Gastrocnemius medialis (tissue), 4 donors: ENCODE data around the gene CCDC178. TPM values are rescaled to one million over a fixed set of nuclear protein-coding genes. Genes with fewer than 3 reads are reported as not detected.

ENCODE experiments used
- ATAC-seq, 2 donors: fragments of 150-250 bp; one replicate each; pipeline ENCODE4 v1.9.1; 2016
- DNase-seq, 2 donors: peaks; one replicate each; pipeline ENCODE4 v3.0.0-alpha.2; 2019
- H3K27ac ChIP-seq, 4 donors: fragments of 200-600 bp; sonication (generic); 1 replicate in 1 of 4; 2 replicates in 3 of 4; pipeline ENCODE4 v1.5.1; 2016 to 2018; ENCODE audit warnings: mild to moderate bottlenecking in 2 of 4, moderate library complexity in 1 of 4
- H3K27me3 ChIP-seq, 3 donors: fragments of 200-600 bp; sonication (generic) in 2 of 3; 1 replicate in 1 of 3; 2 replicates in 2 of 3; pipeline versions ENCODE4 v1.5.1 to v1.6.0; 2016 to 2019; ENCODE audit warnings: mild to moderate bottlenecking in 1 of 3, moderate library complexity in 1 of 3
- H3K36me3 ChIP-seq, 2 donors: fragments of 200-600 bp; sonication (generic) in 1 of 2; one replicate each; pipeline ENCODE4 v1.5.1; 2017 to 2018
- H3K4me1 ChIP-seq, 2 donors: fragments of 200-600 bp; sonication (generic) in 1 of 2; one replicate each; pipeline ENCODE4 v1.5.1; 2016 to 2017; ENCODE audit warnings: mild to moderate bottlenecking in 2 of 2
- H3K4me3 ChIP-seq, 4 donors: fragments of 200-600 bp; sonication (generic) in 3 of 4; 1 replicate in 1 of 4; 2 replicates in 3 of 4; pipeline ENCODE4 v1.5.1; 2016 to 2019; ENCODE audit warnings: mild to moderate bottlenecking in 2 of 4
- H3K9me3 ChIP-seq, 3 donors: fragments of 200-600 bp; sonication (generic) in 2 of 3; 1 replicate in 1 of 3; 2 replicates in 2 of 3; pipeline ENCODE4 v1.5.1; 2016 to 2019
- POLR2A ChIP-seq, 2 donors: fragments of 450-650 bp; IDR thresholded peaks; one replicate each; pipeline ENCODE4 v1.6.1; 2017; ENCODE audit warnings: antibody characterized with exemption in 2 of 2, mild to moderate bottlenecking in 2 of 2, moderate library complexity in 2 of 2
- in situ Hi-C, 4 donors: fragments of 200-750 bp; cut with MboI; loops; one replicate each; pipeline versions ENCODE4 v1.15.0 to v1.8.0; 2017; ENCODE audit warnings: low sequenced_read_pairs in 4 of 4
- intact Hi-C: fragments of 100-400 bp; cut with DNase I; formaldehyde crosslinking; loops from one replicate; pipeline ENCODE4 v1.15.1; 2023; ENCODE audit warnings: low total_unique reads
- total RNA-seq, 4 donors: library from RNA; depleted of rRNA; stranded (reverse); fragments of >200 nt; gene quantifications; one replicate each; pipeline versions ENCODE4 v1.1.0 to v1.2.3, GENCODE V29; 2016
- TF ChIP-seq, protein P1 (sequence below), 5 experiments: fragments of 450-650 bp in 3 of 5; fragments of 200-600 bp in 2 of 5; sonication (generic) in 2 of 5; IDR thresholded peaks in 4 of 5; conservative IDR thresholded peaks in 1 of 5; 1 replicate in 4 of 5; 2 replicates in 1 of 5; pipeline ENCODE4 v1.5.1; 2016 to 2019; ENCODE audit warnings: antibody characterized with exemption in 5 of 5, mild to moderate bottlenecking in 3 of 5, moderate library complexity in 3 of 5

Gene CCDC178
- total RNA-seq, 4 donors from 2014 or later: 0.35 TPM; not detected in 3

DNA sequence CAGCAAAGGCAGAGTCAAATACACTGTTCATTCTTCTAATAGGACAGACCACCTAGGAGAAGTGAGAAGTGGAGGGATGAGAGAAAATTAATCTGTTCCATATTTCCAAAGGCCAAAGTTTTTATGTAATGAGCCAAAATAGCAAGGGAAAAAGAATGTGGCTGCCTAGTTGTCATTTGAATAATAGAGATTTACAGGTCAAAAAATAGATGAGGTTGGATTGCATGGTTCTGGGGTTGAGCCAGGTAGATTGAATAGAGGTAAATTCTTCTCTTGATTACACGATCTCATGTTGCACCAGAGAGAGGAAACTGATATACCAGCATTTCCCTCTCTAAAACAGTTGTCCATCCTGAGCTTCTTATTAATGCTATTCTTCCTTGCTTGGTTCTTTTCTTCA is 325.8 kb downstream of the CCDC178 start:
- in situ Hi-C loops: no loop called here
- intact Hi-C loops: no loop called here
- H3K4me3 ChIP-seq: no peak overlapping the region
- H3K27ac ChIP-seq: no peak overlapping the region
- DNase-seq: no peak
- no peak for ATAC-seq
- H3K4me1 ChIP-seq: no peaks in the 10 kb centered on the region
- no peak for TF ChIP-seq POLR2A (IDR thresholded peaks at IDR 0.05)
- TF ChIP-seq, protein P1, sequence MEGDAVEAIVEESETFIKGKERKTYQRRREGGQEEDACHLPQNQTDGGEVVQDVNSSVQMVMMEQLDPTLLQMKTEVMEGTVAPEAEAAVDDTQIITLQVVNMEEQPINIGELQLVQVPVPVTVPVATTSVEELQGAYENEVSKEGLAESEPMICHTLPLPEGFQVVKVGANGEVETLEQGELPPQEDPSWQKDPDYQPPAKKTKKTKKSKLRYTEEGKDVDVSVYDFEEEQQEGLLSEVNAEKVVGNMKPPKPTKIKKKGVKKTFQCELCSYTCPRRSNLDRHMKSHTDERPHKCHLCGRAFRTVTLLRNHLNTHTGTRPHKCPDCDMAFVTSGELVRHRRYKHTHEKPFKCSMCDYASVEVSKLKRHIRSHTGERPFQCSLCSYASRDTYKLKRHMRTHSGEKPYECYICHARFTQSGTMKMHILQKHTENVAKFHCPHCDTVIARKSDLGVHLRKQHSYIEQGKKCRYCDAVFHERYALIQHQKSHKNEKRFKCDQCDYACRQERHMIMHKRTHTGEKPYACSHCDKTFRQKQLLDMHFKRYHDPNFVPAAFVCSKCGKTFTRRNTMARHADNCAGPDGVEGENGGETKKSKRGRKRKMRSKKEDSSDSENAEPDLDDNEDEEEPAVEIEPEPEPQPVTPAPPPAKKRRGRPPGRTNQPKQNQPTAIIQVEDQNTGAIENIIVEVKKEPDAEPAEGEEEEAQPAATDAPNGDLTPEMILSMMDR (IDR thresholded peaks at IDR 0.05 in 4 of 5, conservative IDR thresholded peaks at IDR 0.05 in 1 of 5): no peak
- H3K27me3 ChIP-seq: no peaks in the 10 kb centered on the region
- no peaks in the 10 kb centered on the region for H3K9me3 ChIP-seq
- H3K36me3 ChIP-seq: no peaks in the 10 kb centered on the region

DNA sequence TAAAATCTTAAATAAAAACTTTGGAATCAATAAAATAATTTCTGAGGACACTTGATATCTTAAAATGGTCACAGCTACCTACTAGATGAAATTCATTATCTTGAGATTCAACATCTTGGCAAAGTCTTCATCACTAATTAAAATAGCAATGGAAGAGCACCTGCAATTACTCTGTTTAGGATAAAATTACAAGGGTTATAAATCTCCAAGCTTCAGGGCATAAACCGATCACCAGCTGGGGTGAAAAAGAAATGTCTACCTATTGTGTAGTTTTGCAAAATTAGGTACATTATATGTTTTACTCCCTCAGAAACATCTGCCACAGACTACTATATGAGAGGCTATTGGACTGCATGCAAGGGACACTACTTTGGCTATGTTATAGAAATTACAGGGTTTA is 327.1 kb downstream of the CCDC178 start:
- intact Hi-C loops: no loop called here
- Histone ChIP-seq H3K27me3 (no peaks in the 10 kb centered on the region), H3K9me3 (no peaks in the 10 kb centered on the region), H3K4me3 (no peak overlapping the region), H3K4me1 (no peaks in the 10 kb centered on the region), H3K27ac (no peak overlapping the region), H3K36me3 (no peaks in the 10 kb centered on the region)
- in situ Hi-C loops: no loop called here
- no peak for DNase-seq
- no peak for ATAC-seq
- TF ChIP-seq POLR2A (IDR thresholded peaks at IDR 0.05): no peak
- TF ChIP-seq, protein P1 (IDR thresholded peaks at IDR 0.05 in 4 of 5, conservative IDR thresholded peaks at IDR 0.05 in 1 of 5): no peak

DNA sequence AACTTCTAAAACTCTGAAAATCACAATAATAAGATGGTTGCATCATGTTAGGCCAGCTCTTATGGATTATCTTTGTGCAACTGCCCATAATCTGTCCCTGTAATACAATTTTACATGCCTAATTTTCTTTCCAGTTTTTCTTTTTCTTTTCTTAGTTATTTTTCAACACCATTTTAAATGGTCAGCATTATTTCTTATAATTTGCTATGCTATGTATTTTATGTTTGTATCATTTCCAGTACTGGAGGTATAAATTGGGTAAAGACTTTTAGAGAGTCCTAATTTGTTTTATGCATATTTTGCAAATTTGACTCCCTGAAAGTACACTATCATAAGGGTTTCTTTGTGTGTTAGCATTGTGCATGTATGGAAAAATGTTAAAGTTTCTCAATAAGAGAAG is 333.0 kb downstream of the CCDC178 start:
- no peaks in the 10 kb centered on the region for H3K9me3 ChIP-seq
- H3K36me3 ChIP-seq: no peaks in the 10 kb centered on the region
- no peak for DNase-seq
- H3K27ac ChIP-seq: no peak overlapping the region
- H3K27me3 ChIP-seq: no peaks in the 10 kb centered on the region
- in situ Hi-C loops (no loop called here), intact Hi-C loops (no loop called here)
- no peak for TF ChIP-seq POLR2A (IDR thresholded peaks at IDR 0.05)
- TF ChIP-seq, protein P1 (IDR thresholded peaks at IDR 0.05 in 4 of 5, conservative IDR thresholded peaks at IDR 0.05 in 1 of 5): no peak
- H3K4me1 ChIP-seq: no peaks in the 10 kb centered on the region
- H3K4me3 ChIP-seq: no peak overlapping the region
- no peak for ATAC-seq

DNA sequence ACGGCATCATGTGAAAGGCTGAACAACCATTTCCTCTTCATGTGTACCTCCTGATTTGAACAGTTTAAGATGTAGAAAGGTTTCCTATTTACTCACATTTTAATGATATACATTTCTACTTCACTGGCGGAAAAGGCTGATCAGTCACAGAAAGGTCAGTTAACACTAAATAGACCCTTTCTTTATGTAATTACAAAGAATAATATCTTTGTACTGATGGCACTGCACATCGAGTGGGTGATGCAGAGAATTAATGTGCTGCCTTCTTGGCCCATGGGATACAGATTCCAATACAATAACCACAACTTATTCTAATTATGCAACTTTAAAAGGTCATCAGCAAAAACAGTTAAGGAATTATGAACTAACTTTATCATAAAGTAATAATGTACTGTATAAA is 339.2 kb downstream of the CCDC178 start:
- intact Hi-C loops (no loop called here), in situ Hi-C loops (no loop called here)
- no peaks in the 10 kb centered on the region for H3K9me3 ChIP-seq
- H3K27ac ChIP-seq: no peak overlapping the region
- no peaks in the 10 kb centered on the region for H3K27me3 ChIP-seq
- ATAC-seq: no peak
- TF ChIP-seq, protein P1 (IDR thresholded peaks at IDR 0.05 in 4 of 5, conservative IDR thresholded peaks at IDR 0.05 in 1 of 5): no peak
- TF ChIP-seq POLR2A (IDR thresholded peaks at IDR 0.05): no peak
- DNase-seq: no peak
- no peak overlapping the region for H3K4me3 ChIP-seq
- no peaks in the 10 kb centered on the region for H3K4me1 ChIP-seq
- no peaks in the 10 kb centered on the region for H3K36me3 ChIP-seq

DNA sequence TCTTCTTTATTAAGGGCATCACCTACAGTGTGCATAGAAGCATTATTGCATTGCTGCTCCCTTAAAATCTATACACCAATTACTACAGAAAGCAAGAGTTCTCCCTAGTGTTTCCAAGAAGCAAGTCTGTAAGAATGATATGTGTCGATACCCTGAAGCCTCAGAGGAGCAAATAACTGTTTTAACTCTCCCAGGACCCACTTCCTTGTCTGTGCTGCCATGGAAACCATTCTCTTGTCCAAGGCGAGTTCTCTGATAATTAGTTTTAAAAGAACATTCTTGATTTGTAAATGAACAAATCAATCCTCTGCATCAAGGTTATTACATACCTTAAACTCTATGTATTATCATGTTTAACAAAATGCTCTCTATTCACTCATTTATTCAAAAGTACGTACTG is 340.9 kb downstream of the CCDC178 start:
- in situ Hi-C loops: no loop called here

More for the DNA sequence above, 340.9 kb downstream of the CCDC178 start:
- Histone ChIP-seq H3K9me3 (no peaks in the 10 kb centered on the region), H3K27ac (no peak overlapping the region), H3K36me3 (no peaks in the 10 kb centered on the region), H3K4me1 (no peaks in the 10 kb centered on the region), H3K27me3 (no peaks in the 10 kb centered on the region), H3K4me3 (no peak overlapping the region)
- intact Hi-C loops: no loop called here
- DNase-seq: no peak
- no peak for ATAC-seq
- TF ChIP-seq, protein P1 (IDR thresholded peaks at IDR 0.05 in 4 of 5, conservative IDR thresholded peaks at IDR 0.05 in 1 of 5): no peak
- TF ChIP-seq POLR2A (IDR thresholded peaks at IDR 0.05): no peak
